ENCODE measurements around the gene C3.

GRCh38 chr19:6767357-6768235 is 47.1 kb upstream of the C3 start, which contains the start of gene SH2D3A:
- TF ChIP-seq RERE (CRISPR knock-in tag; IDR thresholded peaks at IDR 0.05; ENCODE audit: low read depth): no peak
- no peak for TF ChIP-seq EZH2 (conservative IDR thresholded peaks at IDR 0.05; ENCODE audit: low read depth, low read length)
- TF ChIP-seq HOMEZ (CRISPR knock-in tag; IDR thresholded peaks at IDR 0.05; ENCODE audit: low read depth): no peak
- no peak for TF ChIP-seq ATF1 (CRISPR knock-in tag; IDR thresholded peaks at IDR 0.05)
- TF ChIP-seq CTCF (CRISPR knock-in tag; IDR thresholded peaks at IDR 0.05): no peak
- TF ChIP-seq ZSCAN29 (CRISPR knock-in tag; conservative IDR thresholded peaks at IDR 0.05): no peak
- TF ChIP-seq NFE2L1 (CRISPR knock-in tag; IDR thresholded peaks at IDR 0.05; ENCODE audit: borderline replicate concordance): no peak
- TF ChIP-seq AKNA (CRISPR knock-in tag; IDR thresholded peaks at IDR 0.05; ENCODE audit: borderline replicate concordance): no peak
